Renal pelvis (tissue), 4 donors: ENCODE data around the gene MAP2K5. TPM values are rescaled to one million over a fixed set of nuclear protein-coding genes. Genes with fewer than 3 reads are reported as not detected.
"Not testable (repeated sequence)": the region's sequence is repeated elsewhere in the genome, so short reads cannot be mapped to it uniquely, and the experiment has no call there.

Experiments used
- DNase-seq: peaks from one replicate; pipeline ENCODE4 v3.0.0-alpha.2; 2013
- polyA plus RNA-seq, 3 donors: library from polyadenylated mRNA; unstranded; fragments of 120-200 nt; gene quantifications; one replicate each; pipeline ENCODE4 v1.2.1, GENCODE V29; 2013; ENCODE audit not compliant: insufficient read length in 3 of 3

Gene MAP2K5
- polyA plus RNA-seq, 3 donors = 19.9 to 22.3 (median 20.9) TPM

GRCh38 chr15:67592245-67592644 lies 49.7 kb downstream of the MAP2K5 start:
- no peak for DNase-seq

GRCh38 chr15:67593562-67593961 lies 51.1 kb downstream of the MAP2K5 start:
- no peak for DNase-seq

- DNase-seq = no peak
Measured at GRCh38 chr15:67594770-67595169, 52.3 kb downstream of the MAP2K5 start.

- DNase-seq = no peak
Measured at GRCh38 chr15:67595572-67595971, 53.1 kb downstream of the MAP2K5 start.

- no peak for DNase-seq
Measured at GRCh38 chr15:67601073-67601472, 58.6 kb downstream of the MAP2K5 start.

GRCh38 chr15:67603063-67603462 lies 60.6 kb downstream of the MAP2K5 start:
- no peak for DNase-seq

- DNase-seq = no peak
Measured at GRCh38 chr15:67605871-67606270, 63.4 kb downstream of the MAP2K5 start.

GRCh38 chr15:67606742-67607141 lies 64.2 kb downstream of the MAP2K5 start:
- DNase-seq = no peak

- no peak for DNase-seq
Measured at GRCh38 chr15:67607329-67607728, 64.8 kb downstream of the MAP2K5 start.

GRCh38 chr15:67607959-67608637 lies 65.6 kb downstream of the MAP2K5 start:
- no peak for DNase-seq

- DNase-seq = no peak
Measured at GRCh38 chr15:67608638-67608959, 66.1 kb downstream of the MAP2K5 start.

- peak; percentile 48 for DNase-seq
Measured at GRCh38 chr15:67611370-67612369, 69.2 kb downstream of the MAP2K5 start.

- no peak for DNase-seq
Measured at GRCh38 chr15:67613211-67613610, 70.7 kb downstream of the MAP2K5 start.

GRCh38 chr15:67613708-67614107 lies 71.2 kb downstream of the MAP2K5 start:
- DNase-seq = no peak

GRCh38 chr15:67615131-67615534 lies 72.6 kb downstream of the MAP2K5 start:
- not testable (repeated sequence) for DNase-seq

- no peak for DNase-seq
Measured at GRCh38 chr15:67618297-67618696, 75.8 kb downstream of the MAP2K5 start.

GRCh38 chr15:67622110-67622509 lies 79.6 kb downstream of the MAP2K5 start:
- no peak for DNase-seq

GRCh38 chr15:67632261-67632660 lies 89.8 kb downstream of the MAP2K5 start:
- DNase-seq = no peak

GRCh38 chr15:67635950-67636349 lies 93.4 kb downstream of the MAP2K5 start:
- not testable (repeated sequence) for DNase-seq

GRCh38 chr15:67639591-67639990 lies 97.1 kb downstream of the MAP2K5 start:
- no peak for DNase-seq

- DNase-seq = no peak
Measured at GRCh38 chr15:67641453-67641852, 99.0 kb downstream of the MAP2K5 start.

GRCh38 chr15:67646847-67647246 lies 104.3 kb downstream of the MAP2K5 start:
- no peak for DNase-seq

- DNase-seq = no peak
Measured at GRCh38 chr15:67652586-67652985, 110.1 kb downstream of the MAP2K5 start.
